Hepatocyte (in vitro differentiated cells): Measurements from ENCODE around the gene SLC34A1. TPM values are rescaled to one million over a fixed set of nuclear protein-coding genes. Genes with fewer than 3 reads are reported as not detected.

Experiments
- DNase-seq: peaks from one replicate; pipeline ENCODE4 v3.0.0-alpha.2; 2016; ENCODE audit warnings: low spot score
- H2AFZ ChIP-seq: fragments of 200-600 bp; sonication (generic); 2 replicates; pipeline ENCODE4 v1.6.0; 2016; ENCODE audit warnings: antibody characterized with exemption, mild to moderate bottlenecking
- H3K27ac ChIP-seq: fragments of 200-600 bp; sonication (generic); 2 replicates; pipeline ENCODE4 v1.5.1; 2016; ENCODE audit warnings: mild to moderate bottlenecking
- H3K27me3 ChIP-seq: fragments of 200-600 bp; sonication (generic); 2 replicates; pipeline ENCODE4 v1.6.1; 2016
- H3K36me3 ChIP-seq: fragments of 200-600 bp; sonication (generic); replicated peaks from 2 replicates; pipeline ENCODE4 v1.5.1; 2016; ENCODE audit warnings: low read depth; ENCODE audit not compliant: insufficient read depth
- H3K4me1 ChIP-seq: fragments of 200-600 bp; sonication (generic); 2 replicates; pipeline ENCODE4 v1.5.1; 2016; ENCODE audit warnings: mild to moderate bottlenecking, moderate library complexity; ENCODE audit not compliant: insufficient read depth
- H3K4me2 ChIP-seq: fragments of 200-600 bp; sonication (generic); 2 replicates; pipeline ENCODE4 v1.6.0; 2016
- H3K4me3 ChIP-seq: fragments of 200-600 bp; sonication (generic); 2 replicates; pipeline ENCODE4 v1.5.1; 2016; ENCODE audit warnings: mild to moderate bottlenecking
- H3K79me2 ChIP-seq: fragments of 200-600 bp; sonication (generic); 2 replicates; pipeline ENCODE4 v1.6.0; 2017; ENCODE audit warnings: mild to moderate bottlenecking
- H3K9me2 ChIP-seq: fragments of 200-600 bp; sonication (generic); replicated peaks from 2 replicates; pipeline ENCODE4 v1.6.0; 2017; ENCODE audit warnings: mild to moderate bottlenecking; ENCODE audit not compliant: insufficient read depth
- H3K9me3 ChIP-seq: fragments of 200-600 bp; sonication (generic); 2 replicates; pipeline ENCODE4 v1.5.1; 2016; ENCODE audit warnings: low read depth, mild to moderate bottlenecking
- H4K20me1 ChIP-seq: fragments of 200-600 bp; sonication (generic); 2 replicates; pipeline ENCODE4 v1.6.0; 2016; ENCODE audit warnings: mild to moderate bottlenecking; ENCODE audit not compliant: insufficient read depth, poor library complexity, severe bottlenecking
- CTCF ChIP-seq: fragments of 200-600 bp; sonication (generic); IDR thresholded peaks from 2 replicates; pipeline ENCODE4 v1.5.1; 2016; ENCODE audit warnings: antibody characterized with exemption, mild to moderate bottlenecking; ENCODE audit not compliant: poor library complexity
- EZH2 ChIP-seq: fragments of 200-600 bp; sonication (generic); IDR thresholded peaks from 2 replicates; pipeline ENCODE4 v1.6.1; 2016; ENCODE audit warnings: antibody characterized with exemption, mild to moderate bottlenecking, borderline replicate concordance
- EZH2phosphoT487 ChIP-seq: fragments of 200-600 bp; sonication (generic); IDR thresholded peaks from one replicate; pipeline ENCODE4 v1.6.1; 2018; ENCODE audit warnings: antibody characterized with exemption, mild to moderate bottlenecking, low read depth, moderate library complexity; ENCODE audit not compliant: unreplicated experiment, severe bottlenecking
- WGBS: methylation state at CpG from one replicate; pipeline ENCODE4 v1.1.6; 2016; ENCODE audit warnings: low lambda C conversion rate; ENCODE audit errors: missing lambda C conversion rate; 5-methylcytosine and 5-hydroxymethylcytosine counted together
- polyA plus RNA-seq: library from polyadenylated mRNA; unstranded; fragments of >200 nt; fragmentation: Nextera tagmentation; extraction: Ambion mirVana; gene quantifications from 2 replicates; pipeline ENCODE4 v1.2.1, GENCODE V29; 2016
- total RNA-seq: library from RNA; depleted of rRNA; stranded (reverse); fragments of >200 nt; gene quantifications from 2 replicates; pipeline ENCODE4 v1.2.3, GENCODE V29; 2014

The SLC34A1 gene
- total and polyA plus RNA-seq, 2 experiments from 2014 or later: not detected

GRCh38 chr5:177336112-177336511, 48.1 kb upstream of the SLC34A1 start:
- Histone ChIP-seq H4K20me1 (peaks cover 7% of the 10 kb centered on the region), H3K36me3 (no peaks in the 10 kb centered on the region), H3K4me2 (no peak overlapping the region), H2AFZ (no peak overlapping the region), H3K27ac (no peak overlapping the region), H3K4me1 (no peaks in the 10 kb centered on the region), H3K9me2 (no peaks in the 10 kb centered on the region), H3K9me3 (no peaks in the 10 kb centered on the region), H3K79me2 (peaks cover 19% of the 10 kb centered on the region), H3K27me3 (no peaks in the 10 kb centered on the region), H3K4me3 (no peak overlapping the region)
- no peak for DNase-seq
- TF ChIP-seq EZH2 (no peak), CTCF (peak; percentile 13)
- WGBS: 77% methylated on average over 12 of the region's 12 CpGs

- 96% methylated on average over 35 of the region's 36 CpGs for WGBS
- no peaks in the 10 kb centered on the region for H3K9me2 ChIP-seq
- no peaks in the 10 kb centered on the region for H3K36me3 ChIP-seq
- H3K79me2 ChIP-seq: peaks cover 26% of the 10 kb centered on the region
- H3K27me3 ChIP-seq: no peaks in the 10 kb centered on the region
- no peak overlapping the region for H3K27ac ChIP-seq
- H3K9me3 ChIP-seq: no peaks in the 10 kb centered on the region
- no peak overlapping the region for H3K4me2 ChIP-seq
- no peak overlapping the region for H2AFZ ChIP-seq
- DNase-seq: no peak
- peaks cover 7% of the 10 kb centered on the region for H4K20me1 ChIP-seq
- H3K4me3 ChIP-seq: no peak overlapping the region
- TF ChIP-seq CTCF (no peak), EZH2phosphoT487 (no peak), EZH2 (no peak)
- no peaks in the 10 kb centered on the region for H3K4me1 ChIP-seq
These were observed 47.4 kb upstream of the SLC34A1 start for GRCh38 chr5:177336603-177337494.

- WGBS: 96% methylated on average over 14 of the region's 22 CpGs
- Histone ChIP-seq H3K9me3 (no peaks in the 10 kb centered on the region), H3K79me2 (peaks cover 43% of the 10 kb centered on the region), H2AFZ (no peak overlapping the region), H3K4me3 (no peak overlapping the region), H3K36me3 (no peaks in the 10 kb centered on the region), H3K4me1 (no peaks in the 10 kb centered on the region), H3K27ac (no peak overlapping the region), H3K4me2 (no peak overlapping the region), H3K9me2 (no peaks in the 10 kb centered on the region), H3K27me3 (no peaks in the 10 kb centered on the region), H4K20me1 (peaks cover 13% of the 10 kb centered on the region)
- no peak for DNase-seq
- TF ChIP-seq EZH2 (no peak), EZH2phosphoT487 (no peak), CTCF (no peak)
These were observed 45.8 kb upstream of the SLC34A1 start for GRCh38 chr5:177338251-177339106.
